Keratinocyte (primary cell): ENCODE measurements around the gene PLXDC1. TPM values are rescaled to one million over a fixed set of nuclear protein-coding genes. Genes with fewer than 3 reads are reported as not detected.

Source experiments
- DNase-seq: peaks from one replicate; pipeline ENCODE4 v3.0.0-alpha.2; 2011; ENCODE audit warnings: low read depth, missing footprints, low spot score
- FAIRE-seq: peaks from 2 replicates; lab custom pipeline; 2011; peaks lifted over from hg19 to GRCh38; lab: Jason Lieb, UNC
- H2AFZ ChIP-seq: 2 replicates; pipeline ENCODE4 v1.6.0; 2012; ENCODE audit warnings: low read length, control low read depth, inconsistent platforms; ENCODE audit not compliant: control insufficient read depth
- H3K27ac ChIP-seq: 2 replicates; pipeline ENCODE4 v1.5.1; 2011; ENCODE audit warnings: low read length; ENCODE audit not compliant: control insufficient read depth, insufficient read depth
- H3K27me3 ChIP-seq: 3 replicates; pipeline ENCODE4 v1.6.0; 2011; ENCODE audit warnings: low read length; ENCODE audit not compliant: control insufficient read depth, insufficient read depth; ENCODE audit errors: extremely low read depth
- H3K36me3 ChIP-seq, 2 experiments: 2 replicates in 1 of 2; 3 replicates in 1 of 2; pipeline ENCODE4 v1.5.1; 2011; ENCODE audit warnings: low read length in 2 of 2, mild to moderate bottlenecking in 1 of 2; ENCODE audit not compliant: control insufficient read depth in 2 of 2, insufficient read depth in 2 of 2; ENCODE audit errors: extremely low read depth in 1 of 2
- H3K4me1 ChIP-seq: 3 replicates; pipeline ENCODE4 v1.5.1; 2011; ENCODE audit warnings: low read length; ENCODE audit not compliant: control insufficient read depth, insufficient read depth; ENCODE audit errors: extremely low read depth
- H3K4me2 ChIP-seq: 3 replicates; pipeline ENCODE4 v1.6.0; 2011; ENCODE audit warnings: low read depth, low read length; ENCODE audit not compliant: control insufficient read depth, insufficient read depth; ENCODE audit errors: extremely low read depth
- H3K4me3 ChIP-seq, 3 experiments: fragments of 200-600 bp in 1 of 3; sonication (generic) in 1 of 3; 2 replicates in 2 of 3; 3 replicates in 1 of 3; pipeline ENCODE4 v1.5.1; 2011 to 2016; ENCODE audit warnings: low read length in 3 of 3, mild to moderate bottlenecking in 3 of 3, control low read depth in 2 of 3, inconsistent platforms in 1 of 3, low read depth in 1 of 3, mixed read lengths in 1 of 3, mixed run types in 1 of 3, moderate library complexity in 1 of 3; ENCODE audit not compliant: control insufficient read depth in 2 of 3, insufficient read depth in 2 of 3; ENCODE audit errors: extremely low read depth in 1 of 3
- H3K79me2 ChIP-seq: 2 replicates; pipeline ENCODE4 v1.6.0; 2012; ENCODE audit warnings: low read length; ENCODE audit not compliant: control insufficient read depth, insufficient read depth
- H3K9ac ChIP-seq: 3 replicates; pipeline ENCODE4 v1.6.0; 2011; ENCODE audit warnings: low read length; ENCODE audit not compliant: control insufficient read depth, insufficient read depth; ENCODE audit errors: extremely low read depth
- H3K9me1 ChIP-seq: 3 replicates; pipeline ENCODE4 v1.6.0; 2011; ENCODE audit warnings: low read length; ENCODE audit not compliant: control insufficient read depth, insufficient read depth; ENCODE audit errors: extremely low read depth
- H3K9me3 ChIP-seq: 2 replicates; pipeline ENCODE4 v1.5.1; 2012; ENCODE audit warnings: low read depth, low read length; ENCODE audit not compliant: control insufficient read depth
- H4K20me1 ChIP-seq: 3 replicates; pipeline ENCODE4 v1.6.0; 2011; ENCODE audit warnings: low read length; ENCODE audit not compliant: control insufficient read depth, insufficient read depth; ENCODE audit errors: extremely low read depth
- EZH2 ChIP-seq: IDR thresholded peaks from one replicate; pipeline ENCODE4 v1.6.1; 2012; ENCODE audit warnings: inconsistent platforms, mild to moderate bottlenecking, low read length, moderate library complexity
- dilution Hi-C: fragments of 300-500 bp; cut with MboI; formaldehyde crosslinking; loops from one replicate; pipeline ENCODE4 v1.7.0; 2020; ENCODE audit warnings: low sequenced_read_pairs; ENCODE audit not compliant: extremely low pct_ligation_motif_present
- polyA plus RNA-seq, 5 experiments: library from polyadenylated mRNA; depleted of rRNA in 3 of 5; stranded (reverse) in 3 of 5; stranded (forward) in 1 of 5; unstranded in 1 of 5; fragments of >200 nt; gene quantifications; 1 replicate in 1 of 5; 2 replicates in 3 of 5; 3 replicates in 1 of 5; pipeline versions ENCODE4 v1.2.1 to v1.2.3, GENCODE V29; 2011 to 2012; ENCODE audit warnings: missing spikeins in 2 of 5, low read depth in 1 of 5, low replicate concordance in 1 of 5
- TF ChIP-seq, protein P1 (sequence below), 3 experiments: IDR thresholded peaks in 1 of 3; conservative IDR thresholded peaks in 1 of 3; optimal IDR thresholded peaks in 1 of 3; 2 replicates in 2 of 3; 3 replicates in 1 of 3; pipeline versions ENCODE3 to v1.5.1; 2011; ENCODE audit warnings: low read length in 3 of 3, mild to moderate bottlenecking in 3 of 3, moderate library complexity in 2 of 3, control low read depth in 1 of 3, inconsistent platforms in 1 of 3; ENCODE audit not compliant: insufficient read depth in 2 of 3; ENCODE audit errors: extremely low read depth in 1 of 3

The PLXDC1 gene
- polyA plus RNA-seq, 1 donor (not counting 4 experiments of a cell fraction or from before 2014, with no cell fraction given): 0.35 TPM

DNA sequence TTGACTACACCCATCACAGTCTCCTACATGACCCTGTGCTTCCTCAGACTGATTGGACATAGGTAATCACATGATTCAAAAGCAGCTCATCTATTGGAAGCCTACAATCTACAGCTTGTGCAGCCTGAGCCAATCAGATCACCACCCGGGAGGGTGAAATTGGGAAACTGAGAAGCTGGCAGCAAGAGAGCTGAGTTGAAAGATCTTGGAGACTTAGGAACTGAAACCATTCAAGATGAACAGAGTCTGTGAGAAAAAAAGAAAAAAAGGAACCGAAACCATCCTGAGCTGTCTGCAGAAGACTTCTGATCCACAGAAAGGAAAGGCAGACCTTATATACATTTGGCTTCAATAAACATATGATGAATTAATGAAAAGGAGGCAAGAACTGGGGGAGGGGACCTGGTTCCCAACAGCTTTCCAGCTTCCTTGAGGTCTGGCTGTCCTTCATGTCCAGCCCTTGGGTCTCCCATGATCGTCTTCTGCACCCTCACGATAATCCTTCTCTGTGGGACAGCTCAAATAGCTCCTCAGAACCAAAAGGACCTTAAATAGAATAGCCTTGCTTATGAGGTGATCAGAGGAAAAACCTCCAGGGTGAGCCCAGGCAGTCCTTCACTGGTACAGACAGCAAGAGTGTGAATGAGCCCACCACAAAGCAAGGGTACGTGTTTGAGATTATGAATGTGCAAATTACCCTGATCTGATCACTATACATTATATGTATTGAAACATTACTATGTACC, 32.6 kb downstream of the PLXDC1 start:
- no peak for FAIRE-seq
- H3K27me3 ChIP-seq: peaks cover 5% of the 10 kb centered on the region
- no peaks in the 10 kb centered on the region for H3K79me2 ChIP-seq
- H4K20me1 ChIP-seq: no peaks in the 10 kb centered on the region
- TF ChIP-seq, protein P1, sequence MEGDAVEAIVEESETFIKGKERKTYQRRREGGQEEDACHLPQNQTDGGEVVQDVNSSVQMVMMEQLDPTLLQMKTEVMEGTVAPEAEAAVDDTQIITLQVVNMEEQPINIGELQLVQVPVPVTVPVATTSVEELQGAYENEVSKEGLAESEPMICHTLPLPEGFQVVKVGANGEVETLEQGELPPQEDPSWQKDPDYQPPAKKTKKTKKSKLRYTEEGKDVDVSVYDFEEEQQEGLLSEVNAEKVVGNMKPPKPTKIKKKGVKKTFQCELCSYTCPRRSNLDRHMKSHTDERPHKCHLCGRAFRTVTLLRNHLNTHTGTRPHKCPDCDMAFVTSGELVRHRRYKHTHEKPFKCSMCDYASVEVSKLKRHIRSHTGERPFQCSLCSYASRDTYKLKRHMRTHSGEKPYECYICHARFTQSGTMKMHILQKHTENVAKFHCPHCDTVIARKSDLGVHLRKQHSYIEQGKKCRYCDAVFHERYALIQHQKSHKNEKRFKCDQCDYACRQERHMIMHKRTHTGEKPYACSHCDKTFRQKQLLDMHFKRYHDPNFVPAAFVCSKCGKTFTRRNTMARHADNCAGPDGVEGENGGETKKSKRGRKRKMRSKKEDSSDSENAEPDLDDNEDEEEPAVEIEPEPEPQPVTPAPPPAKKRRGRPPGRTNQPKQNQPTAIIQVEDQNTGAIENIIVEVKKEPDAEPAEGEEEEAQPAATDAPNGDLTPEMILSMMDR (optimal IDR thresholded peaks at IDR 0.05 in 1 of 3, IDR thresholded peaks at IDR 0.05 in 1 of 3, conservative IDR thresholded peaks at IDR 0.05 in 1 of 3; ENCODE audit: extremely low read depth in 1 of 3, insufficient read depth in 2 of 3, low read length in 3 of 3): no peak
- no peak for TF ChIP-seq EZH2
- H3K27ac ChIP-seq: no peak overlapping the region
- no peak overlapping the region for H3K4me3 ChIP-seq
- DNase-seq: no peak
- no peaks in the 10 kb centered on the region for H3K9me1 ChIP-seq
- no peaks in the 10 kb centered on the region for H3K36me3 ChIP-seq
- H3K4me1 ChIP-seq: no peaks in the 10 kb centered on the region
- no peak overlapping the region for H2AFZ ChIP-seq
- H3K9ac ChIP-seq: no peak overlapping the region
- dilution Hi-C loops: no loop called here
- H3K4me2 ChIP-seq: no peak overlapping the region
- H3K9me3 ChIP-seq: no peaks in the 10 kb centered on the region

DNA sequence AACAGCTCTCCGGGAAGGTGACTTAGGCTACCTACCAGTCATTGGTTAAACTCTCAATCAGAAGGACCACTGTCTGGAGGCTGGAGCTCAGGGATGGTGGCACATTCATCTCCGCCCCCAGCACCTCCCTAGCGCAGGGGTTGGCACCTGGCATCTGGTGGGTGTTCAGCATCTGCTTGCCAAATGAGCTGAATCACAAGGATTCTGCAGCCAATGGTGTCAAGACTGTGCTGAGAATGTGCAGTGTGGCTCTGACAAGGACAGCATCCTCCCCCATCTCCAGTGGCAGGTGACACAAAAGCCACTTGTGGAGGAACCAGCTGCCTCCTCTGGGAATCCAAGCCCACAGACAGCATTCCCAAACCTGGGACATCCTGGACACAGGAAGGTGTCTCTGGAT, 35.2 kb downstream of the PLXDC1 start:
- FAIRE-seq: no peak
- H4K20me1 ChIP-seq: no peaks in the 10 kb centered on the region
- H2AFZ ChIP-seq: no peak overlapping the region
- no peak overlapping the region for H3K4me2 ChIP-seq
- H3K4me3 ChIP-seq: no peak overlapping the region
- no peaks in the 10 kb centered on the region for H3K9me1 ChIP-seq
- H3K79me2 ChIP-seq: no peaks in the 10 kb centered on the region
- H3K9me3 ChIP-seq: no peaks in the 10 kb centered on the region
- H3K4me1 ChIP-seq: no peaks in the 10 kb centered on the region
- H3K36me3 ChIP-seq: no peaks in the 10 kb centered on the region
- TF ChIP-seq EZH2: no peak
- TF ChIP-seq, protein P1 (optimal IDR thresholded peaks at IDR 0.05 in 1 of 3, IDR thresholded peaks at IDR 0.05 in 1 of 3, conservative IDR thresholded peaks at IDR 0.05 in 1 of 3; ENCODE audit: extremely low read depth in 1 of 3, insufficient read depth in 2 of 3, low read length in 3 of 3): no peak
- no peak overlapping the region for H3K9ac ChIP-seq
- H3K27ac ChIP-seq: no peak overlapping the region
- dilution Hi-C loops: no loop called here
- no peak for DNase-seq
- peaks cover 5% of the 10 kb centered on the region for H3K27me3 ChIP-seq
